Measurements from ENCODE around the gene KLK15. TPM values are rescaled to one million over a fixed set of nuclear protein-coding genes. Genes with fewer than 3 reads are reported as not detected.
A peak's percentile ranks its signal among the peaks of the same experiment; 100 is the strongest.

Gene KLK15
- total RNA-seq, 5 donors from 2014 or later (not counting 1 experiment from before 2014, with no cell fraction given), result not detected

GRCh38 chr19:50794876-50795663 is 38.3 kb downstream of the KLK15 start:
- ChIA-PET POLR2A (no interaction called here), CTCF (no interaction called here)
- Histone ChIP-seq H3K27me3 (replicated peaks in 1 of 2; ENCODE audit: control insufficient read depth in 2 of 2, extremely low read depth in 1 of 2, insufficient read depth in 2 of 2, low read length in 1 of 2) (peaks cover 0 to 5% of the 10 kb centered on the region in 2 experiments), H3K9me3 (no peaks in the 10 kb centered on the region), H3K27ac (ENCODE audit: low read length) (no peak overlapping the region), H3K4me1 (ENCODE audit: control insufficient read depth in 1 of 2, extremely low read depth in 1 of 2, insufficient read depth in 2 of 2, low read length in 2 of 2) (peaks cover 0 to 8% of the 10 kb centered on the region in 2 experiments), H3K36me3 (ENCODE audit: control insufficient read depth in 2 of 2, extremely low read depth in 1 of 2, insufficient read depth in 1 of 2, low read length in 1 of 2) (peaks cover 6 to 28% of the 10 kb centered on the region in 2 donors), H3K4me3 (ENCODE audit: control insufficient read depth in 1 of 2, extremely low read depth in 1 of 2, low read length in 1 of 2) (no peak overlapping the region)
- no peaks in the 10 kb centered on the region for H3K27me3 Mint-ChIP-seq
- H3K9me3 Mint-ChIP-seq, result no peaks in the 10 kb centered on the region
- peaks cover 6 to 8% (median 7%) of the 10 kb centered on the region in 3 donors for H3K4me1 Mint-ChIP-seq
- WGBS (ENCODE audit: insufficient coverage), result 60% methylated on average over 14 of the region's 18 CpGs
- no peak overlapping the region for H3K27ac Mint-ChIP-seq
- ATAC-seq (replicated peaks in 1 of 4), result peak in 2 of 4 experiments; percentile 14 to 30
- H3K4me3 Mint-ChIP-seq, result no peak overlapping the region
- DNase-seq, result no peak
- H3K36me3 Mint-ChIP-seq, result peaks cover under 1% of the 10 kb centered on the region

- POLR2A ChIA-PET, result interaction anchor here in 1 of 2 donors (0.6 kb wide), 1 partner anchor 87 kb away, joined by 4 read pairs; no protein-coding TSS in a partner anchor
- 25% methylated on average over 7 of the region's 16 CpGs for WGBS (ENCODE audit: insufficient coverage)
- no peaks in the 10 kb centered on the region for H3K9me3 Mint-ChIP-seq
- H3K4me1 ChIP-seq (ENCODE audit: control insufficient read depth in 1 of 2, extremely low read depth in 1 of 2, insufficient read depth in 2 of 2, low read length in 2 of 2), result peaks cover 0 to 8% of the 10 kb centered on the region in 2 experiments
- H3K27ac ChIP-seq (ENCODE audit: low read length), result no peak overlapping the region
- H3K4me3 Mint-ChIP-seq, result no peak overlapping the region
- H3K4me3 ChIP-seq (ENCODE audit: control insufficient read depth in 1 of 2, extremely low read depth in 1 of 2, low read length in 1 of 2), result no peak overlapping the region
- H3K27ac Mint-ChIP-seq, result no peak overlapping the region
- ATAC-seq (replicated peaks in 1 of 4) (peak in 2 of 4 experiments; percentile 11 to 38), DNase-seq (peak in 1 of 35 experiments; percentile 35)
- H3K27me3 ChIP-seq (replicated peaks in 1 of 2; ENCODE audit: control insufficient read depth in 2 of 2, extremely low read depth in 1 of 2, insufficient read depth in 2 of 2, low read length in 1 of 2), result peaks cover 0 to 5% of the 10 kb centered on the region in 2 experiments
- CTCF ChIA-PET, result no interaction called here
- H3K36me3 Mint-ChIP-seq, result no peaks in the 10 kb centered on the region
- no peaks in the 10 kb centered on the region for H3K27me3 Mint-ChIP-seq
- H3K9me3 ChIP-seq, result no peaks in the 10 kb centered on the region
- peaks cover 5 to 8% (median 6%) of the 10 kb centered on the region in 3 donors for H3K4me1 Mint-ChIP-seq
- H3K36me3 ChIP-seq (ENCODE audit: control insufficient read depth in 2 of 2, extremely low read depth in 1 of 2, insufficient read depth in 1 of 2, low read length in 1 of 2), result peaks cover 6 to 24% of the 10 kb centered on the region in 2 donors
These were observed 39.1 kb downstream of the KLK15 start for GRCh38 chr19:50794074-50794875.

DNA sequence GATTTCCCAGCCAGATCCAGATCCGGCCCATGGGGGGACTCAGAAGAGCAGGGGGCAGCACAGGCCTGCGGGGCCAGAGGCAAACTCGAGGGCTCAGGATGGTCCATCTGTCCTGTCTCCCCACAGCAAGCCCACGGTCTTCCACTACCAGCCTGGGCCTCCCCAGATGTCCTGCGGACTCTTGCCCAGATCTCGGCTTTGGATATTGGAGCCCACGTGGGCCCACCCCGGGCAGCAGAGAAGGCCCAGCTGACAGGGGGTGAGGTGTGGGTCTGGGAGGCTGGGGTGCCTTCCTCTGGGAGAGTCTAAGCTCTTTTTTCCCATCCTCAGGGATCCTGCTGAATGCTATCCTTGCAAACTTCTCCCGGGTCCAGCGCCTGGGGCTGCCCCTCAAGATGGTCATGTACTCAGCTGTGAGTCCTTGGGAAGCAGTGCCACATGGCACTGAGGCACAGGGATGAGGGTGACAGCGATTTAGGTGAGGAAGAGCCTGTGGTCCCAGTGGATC is 39.8 kb downstream of the KLK15 start:
- POLR2A ChIA-PET, result interaction anchor here in 1 of 2 donors (0.6 kb wide), 1 partner anchor 87 kb away, joined by 4 read pairs; no protein-coding TSS in a partner anchor
- DNase-seq (no peak), ATAC-seq (replicated peaks in 1 of 4) (no peak)
- no peaks in the 10 kb centered on the region for H3K36me3 Mint-ChIP-seq
- H3K9me3 Mint-ChIP-seq, result no peaks in the 10 kb centered on the region
- peaks cover 5 to 8% (median 6%) of the 10 kb centered on the region in 3 donors for H3K4me1 Mint-ChIP-seq
- peaks cover 6 to 21% of the 10 kb centered on the region in 2 donors for H3K36me3 ChIP-seq (ENCODE audit: control insufficient read depth in 2 of 2, extremely low read depth in 1 of 2, insufficient read depth in 1 of 2, low read length in 1 of 2)
- WGBS (ENCODE audit: insufficient coverage), result 67% methylated on average over 6 of the region's 11 CpGs
- no peak overlapping the region for H3K27ac ChIP-seq (ENCODE audit: low read length)
- CTCF ChIA-PET, result no interaction called here
- peaks cover 0 to 8% of the 10 kb centered on the region in 2 experiments for H3K4me1 ChIP-seq (ENCODE audit: control insufficient read depth in 1 of 2, extremely low read depth in 1 of 2, insufficient read depth in 2 of 2, low read length in 2 of 2)
- no peak overlapping the region for H3K27ac Mint-ChIP-seq
- no peaks in the 10 kb centered on the region for H3K9me3 ChIP-seq
- H3K27me3 ChIP-seq (replicated peaks in 1 of 2; ENCODE audit: control insufficient read depth in 2 of 2, extremely low read depth in 1 of 2, insufficient read depth in 2 of 2, low read length in 1 of 2), result peaks cover 0 to 5% of the 10 kb centered on the region in 2 experiments
- H3K4me3 Mint-ChIP-seq, result no peak overlapping the region
- H3K4me3 ChIP-seq (ENCODE audit: control insufficient read depth in 1 of 2, extremely low read depth in 1 of 2, low read length in 1 of 2), result no peak overlapping the region
- no peaks in the 10 kb centered on the region for H3K27me3 Mint-ChIP-seq

DNA sequence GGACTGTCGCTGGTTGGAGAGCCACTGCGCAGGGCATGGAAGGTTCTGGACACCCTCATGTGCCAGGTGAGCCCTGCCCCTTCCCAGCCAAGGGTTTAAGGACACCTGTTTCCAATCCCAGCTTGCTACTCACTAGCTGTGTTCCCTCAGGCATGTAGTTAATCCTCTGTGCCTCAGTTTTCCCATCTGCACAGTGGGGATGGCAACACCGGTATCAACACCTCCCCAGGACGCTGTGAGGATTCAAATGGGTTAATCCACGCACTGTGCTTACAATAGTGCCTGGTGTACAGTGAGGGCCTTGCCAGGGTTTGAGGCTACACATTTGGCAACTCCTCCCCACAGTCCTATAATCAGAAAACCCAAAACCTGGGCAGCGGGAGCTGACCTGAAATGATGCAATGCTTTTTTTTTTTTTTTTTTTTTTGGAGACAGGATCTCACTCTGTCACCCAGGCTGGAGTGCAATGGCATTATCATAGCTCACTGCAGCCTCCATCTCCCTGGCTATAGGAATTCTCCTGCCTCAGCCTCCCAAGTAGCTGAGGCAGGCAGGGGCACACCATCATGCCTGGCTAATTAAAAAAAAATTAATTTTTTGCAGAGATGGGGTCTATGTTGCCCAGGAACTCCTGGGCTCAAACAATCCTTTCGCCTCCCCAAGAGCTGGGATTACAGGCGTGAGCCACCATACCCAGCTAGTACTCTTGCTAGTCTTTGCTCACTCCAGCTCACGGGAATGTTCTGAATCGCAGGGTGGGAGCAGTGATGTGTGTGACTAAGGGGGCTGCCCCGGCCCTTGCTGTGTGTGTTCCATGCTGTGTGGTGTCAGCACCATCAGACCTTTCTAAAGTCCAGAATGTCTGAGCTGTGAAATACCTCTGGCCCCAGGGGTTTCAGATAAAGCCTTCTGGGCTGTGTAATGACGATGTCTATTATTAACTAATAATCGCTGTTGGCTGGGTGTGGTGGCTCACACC is 40.8 kb downstream of the KLK15 start:
- Mint-ChIP-seq H3K27ac (no peak overlapping the region), H3K4me3 (no peak overlapping the region), H3K4me1 (peaks cover 5 to 8% (median 6%) of the 10 kb centered on the region in 3 donors), H3K9me3 (no peaks in the 10 kb centered on the region), H3K36me3 (no peaks in the 10 kb centered on the region), H3K27me3 (no peaks in the 10 kb centered on the region)
- ChIA-PET POLR2A (no interaction called here), CTCF (no interaction called here)
- Histone ChIP-seq H3K4me1 (ENCODE audit: control insufficient read depth in 1 of 2, extremely low read depth in 1 of 2, insufficient read depth in 2 of 2, low read length in 2 of 2) (peaks cover 0 to 8% of the 10 kb centered on the region in 2 experiments), H3K4me3 (ENCODE audit: control insufficient read depth in 1 of 2, extremely low read depth in 1 of 2, low read length in 1 of 2) (no peak overlapping the region), H3K27me3 (replicated peaks in 1 of 2; ENCODE audit: control insufficient read depth in 2 of 2, extremely low read depth in 1 of 2, insufficient read depth in 2 of 2, low read length in 1 of 2) (peaks cover 0 to 5% of the 10 kb centered on the region in 2 experiments), H3K9me3 (no peaks in the 10 kb centered on the region), H3K36me3 (ENCODE audit: control insufficient read depth in 2 of 2, extremely low read depth in 1 of 2, insufficient read depth in 1 of 2, low read length in 1 of 2) (peaks cover 6 to 10% of the 10 kb centered on the region in 2 donors), H3K27ac (ENCODE audit: low read length) (no peak overlapping the region)
- ATAC-seq (replicated peaks in 1 of 4) (no peak), DNase-seq (no peak)
- WGBS (ENCODE audit: insufficient coverage), result 93% methylated on average over 6 of the region's 13 CpGs

DNA sequence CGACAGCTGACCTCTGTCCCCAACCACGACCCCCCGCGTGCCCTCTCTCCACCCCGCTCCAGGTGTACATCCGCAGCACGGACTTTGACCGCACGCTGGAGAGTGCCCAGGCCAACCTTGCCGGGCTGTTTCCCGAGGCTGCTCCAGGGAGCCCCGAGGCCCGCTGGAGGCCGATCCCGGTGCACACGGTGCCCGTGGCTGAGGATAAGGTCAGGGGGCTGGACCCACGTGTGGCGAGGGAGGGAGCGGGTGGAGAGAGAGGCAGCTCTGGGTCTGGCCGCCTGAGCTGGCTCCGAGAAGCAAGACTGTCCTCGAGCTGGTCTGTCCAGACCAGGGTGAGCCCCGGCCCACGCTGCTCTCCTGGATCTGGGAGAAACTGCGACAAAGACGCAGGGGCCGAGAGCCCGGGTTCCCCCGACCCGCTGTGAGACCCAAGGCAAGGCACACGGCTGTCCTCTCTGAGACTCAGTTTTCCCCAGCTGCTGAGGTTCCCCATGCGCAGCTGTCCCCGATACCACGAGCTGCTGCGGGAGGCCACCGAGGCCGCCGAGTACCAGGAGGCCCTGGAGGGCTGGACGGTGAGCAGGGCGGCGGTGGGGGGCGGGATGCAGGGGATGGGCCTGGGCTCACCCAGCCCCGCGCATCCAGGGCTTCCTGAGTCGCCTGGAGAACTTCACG is 41.6 kb downstream of the KLK15 start:
- no peak overlapping the region for H3K4me3 Mint-ChIP-seq
- no peaks in the 10 kb centered on the region for H3K9me3 Mint-ChIP-seq
- H3K27me3 Mint-ChIP-seq, result no peaks in the 10 kb centered on the region
- ChIA-PET CTCF (no interaction called here), POLR2A (no interaction called here)
- H3K4me1 Mint-ChIP-seq, result peaks cover 0 to 8% (median 6%) of the 10 kb centered on the region in 3 donors
- ATAC-seq (replicated peaks in 1 of 4) (no peak), DNase-seq (no peak)
- no peaks in the 10 kb centered on the region for H3K9me3 ChIP-seq
- 91% methylated on average over 47 of the region's 47 CpGs for WGBS (ENCODE audit: insufficient coverage)
- H3K27ac ChIP-seq (ENCODE audit: low read length), result no peak overlapping the region
- H3K4me3 ChIP-seq (ENCODE audit: control insufficient read depth in 1 of 2, extremely low read depth in 1 of 2, low read length in 1 of 2), result no peak overlapping the region
- no peaks in the 10 kb centered on the region for H3K36me3 Mint-ChIP-seq
- peaks cover 0 to 5% of the 10 kb centered on the region in 2 experiments for H3K27me3 ChIP-seq (replicated peaks in 1 of 2; ENCODE audit: control insufficient read depth in 2 of 2, extremely low read depth in 1 of 2, insufficient read depth in 2 of 2, low read length in 1 of 2)
- H3K4me1 ChIP-seq (ENCODE audit: control insufficient read depth in 1 of 2, extremely low read depth in 1 of 2, insufficient read depth in 2 of 2, low read length in 2 of 2), result peaks cover 0 to 8% of the 10 kb centered on the region in 2 experiments
- H3K27ac Mint-ChIP-seq, result no peak overlapping the region
- peaks cover 6 to 8% of the 10 kb centered on the region in 2 donors for H3K36me3 ChIP-seq (ENCODE audit: control insufficient read depth in 2 of 2, extremely low read depth in 1 of 2, insufficient read depth in 1 of 2, low read length in 1 of 2)
